Measurements from ENCODE around the gene CDK11A.
"Not testable (repeated sequence)": the region's sequence is repeated elsewhere in the genome, so short reads cannot be mapped to it uniquely, and the experiment has no call there.

DNA sequence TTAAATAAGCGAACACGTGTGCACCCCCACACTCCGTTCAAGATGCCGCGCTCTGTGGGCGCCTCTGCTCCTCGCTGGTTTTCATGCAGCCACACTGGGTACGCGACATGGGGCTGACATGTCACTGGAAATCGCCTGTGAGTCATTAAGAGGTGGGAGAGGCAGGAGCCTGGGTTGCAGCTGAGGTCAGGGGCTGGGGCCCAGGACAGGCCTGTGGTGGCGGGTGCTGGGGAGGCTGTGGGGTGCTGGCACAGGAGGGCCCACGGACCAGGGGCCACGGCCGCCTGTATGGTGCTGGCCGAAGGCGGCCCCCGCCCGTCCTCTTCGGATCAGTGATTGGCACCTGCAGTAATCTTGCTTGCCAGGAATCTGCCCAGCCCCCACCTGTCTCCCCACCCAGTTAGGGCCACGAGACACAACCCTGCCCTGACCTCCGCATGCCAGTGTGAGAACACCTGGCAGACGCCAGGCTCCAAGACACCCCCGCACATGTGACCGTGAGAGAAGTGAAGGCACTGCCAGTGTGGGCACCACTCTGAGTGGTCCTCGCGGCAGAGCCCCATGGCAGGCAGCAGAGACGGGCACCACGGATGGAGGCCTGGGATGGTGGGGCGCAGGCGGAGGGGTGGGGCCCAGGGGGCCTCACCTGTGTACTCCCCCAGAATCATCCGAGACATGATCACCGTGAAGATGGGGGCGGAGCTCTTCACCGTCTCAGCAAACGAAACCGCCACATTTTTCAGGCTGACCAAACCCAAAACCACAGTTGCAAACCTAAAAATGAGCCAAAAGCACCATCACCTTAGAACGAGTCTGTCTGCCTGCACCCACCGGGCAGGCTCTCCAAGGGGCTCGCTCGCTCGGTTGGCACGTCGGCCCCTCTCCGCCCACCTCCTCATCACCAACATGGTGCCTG is 13.8 kb upstream of the CDK11A start:
- TF ChIP-seq, protein P1, sequence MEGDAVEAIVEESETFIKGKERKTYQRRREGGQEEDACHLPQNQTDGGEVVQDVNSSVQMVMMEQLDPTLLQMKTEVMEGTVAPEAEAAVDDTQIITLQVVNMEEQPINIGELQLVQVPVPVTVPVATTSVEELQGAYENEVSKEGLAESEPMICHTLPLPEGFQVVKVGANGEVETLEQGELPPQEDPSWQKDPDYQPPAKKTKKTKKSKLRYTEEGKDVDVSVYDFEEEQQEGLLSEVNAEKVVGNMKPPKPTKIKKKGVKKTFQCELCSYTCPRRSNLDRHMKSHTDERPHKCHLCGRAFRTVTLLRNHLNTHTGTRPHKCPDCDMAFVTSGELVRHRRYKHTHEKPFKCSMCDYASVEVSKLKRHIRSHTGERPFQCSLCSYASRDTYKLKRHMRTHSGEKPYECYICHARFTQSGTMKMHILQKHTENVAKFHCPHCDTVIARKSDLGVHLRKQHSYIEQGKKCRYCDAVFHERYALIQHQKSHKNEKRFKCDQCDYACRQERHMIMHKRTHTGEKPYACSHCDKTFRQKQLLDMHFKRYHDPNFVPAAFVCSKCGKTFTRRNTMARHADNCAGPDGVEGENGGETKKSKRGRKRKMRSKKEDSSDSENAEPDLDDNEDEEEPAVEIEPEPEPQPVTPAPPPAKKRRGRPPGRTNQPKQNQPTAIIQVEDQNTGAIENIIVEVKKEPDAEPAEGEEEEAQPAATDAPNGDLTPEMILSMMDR (IDR thresholded peaks at IDR 0.05; ENCODE audit: low read depth, low read length, poor library complexity, severe bottlenecking): not testable (repeated sequence)
- TF ChIP-seq EZH2phosphoT487 (IDR thresholded peaks at IDR 0.05; ENCODE audit: borderline replicate concordance, low read length): not testable (repeated sequence)
